Erythroblast (primary cell): ENCODE data around the gene SLC24A3.

Experiments used
- GATA1 ChIP-seq: IDR thresholded peaks from 2 replicates; pipeline ENCODE4 v1.6.1; 2011; ENCODE audit warnings: low read depth, mild to moderate bottlenecking, control low read depth, low read length, moderate library complexity
- POLR2A ChIP-seq: IDR thresholded peaks from 2 replicates; pipeline ENCODE4 v1.6.1; 2011; ENCODE audit warnings: mild to moderate bottlenecking, low read length

- no peak for TF ChIP-seq POLR2A
- no peak for TF ChIP-seq GATA1
Observed at GRCh38 chr20:19741924-19742323, 529.5 kb downstream of the SLC24A3 start.
